Lower leg skin (tissue), 3 donors: ENCODE measurements around the gene MAN2A1.

ENCODE experiments used
- CTCF ChIP-seq, 3 donors: fragments of 450-650 bp; IDR thresholded peaks; one replicate each; pipeline ENCODE4 v1.5.1; 2016; ENCODE audit warnings: antibody characterized with exemption in 3 of 3, mild to moderate bottlenecking in 3 of 3, moderate library complexity in 2 of 3
- POLR2A ChIP-seq, 2 donors: fragments of 450-650 bp; IDR thresholded peaks; one replicate each; pipeline ENCODE4 v1.6.1; 2016 to 2017; ENCODE audit warnings: antibody characterized with exemption in 2 of 2, mild to moderate bottlenecking in 1 of 2, moderate library complexity in 1 of 2

GRCh38 chr5:109901628-109901981 is 211.9 kb downstream of the MAN2A1 start:
- TF ChIP-seq POLR2A (IDR thresholded peaks at IDR 0.05), result no peak
- no peak for TF ChIP-seq CTCF (IDR thresholded peaks at IDR 0.05)
